SK-N-SH (cell line): Measurements from ENCODE around the gene CEP250. TPM values are rescaled to one million over a fixed set of nuclear protein-coding genes. Genes with fewer than 3 reads are reported as not detected.
A peak's percentile ranks its signal among the peaks of the same experiment; 100 is the strongest.
"Not testable (repeated sequence)": the region's sequence is repeated elsewhere in the genome, so short reads cannot be mapped to it uniquely, and the experiment has no call there.

Experiments
- CTCF ChIA-PET: fragments of 300-600, 350-600 bp; formaldehyde crosslinking; extraction: SDS; loops from one replicate; lab custom pipeline; 2021; lab: Yijun Ruan, JAX
- POLR2A ChIA-PET: fragments of 350-600 bp; sonication (Branson Sonifier 250); formaldehyde crosslinking; extraction: SDS; loops from one replicate; lab custom pipeline; 2020; ENCODE audit warnings: antibody characterized with exemption, inconsistent platforms; lab: Yijun Ruan, JAX
- DNase-seq: peaks from one replicate; pipeline ENCODE4 v3.0.0; 2012
- H2AFZ ChIP-seq: fragments of 200-600 bp; sonication (generic); 2 replicates; pipeline ENCODE4 v1.8.1; 2016; ENCODE audit warnings: antibody characterized with exemption, mild to moderate bottlenecking, low read depth
- H3F3A ChIP-seq: fragments of 200-600 bp; sonication (generic); replicated peaks from 2 replicates; pipeline ENCODE3; 2016; ENCODE audit warnings: antibody characterized with exemption, mild to moderate bottlenecking; ENCODE audit not compliant: insufficient read depth
- H3K27ac ChIP-seq, 2 experiments: fragments of 200-500 bp in 1 of 2; fragments of 200-600 bp in 1 of 2; sonication (Bioruptor generic) in 1 of 2; sonication (generic), shearing (Covaris generic) in 1 of 2; 2 replicates each; pipeline versions ENCODE4 v1.5.1 to v1.6.1; 2014 to 2016; ENCODE audit warnings: low read depth in 2 of 2, inconsistent platforms in 1 of 2, low read length in 1 of 2, mild to moderate bottlenecking in 1 of 2, mixed read lengths in 1 of 2
- H3K27me3 ChIP-seq: fragments of 200-600 bp; sonication (generic), shearing (Covaris generic); 2 replicates; pipeline ENCODE4 v1.6.1; 2016; ENCODE audit warnings: mixed run types; ENCODE audit not compliant: insufficient read depth
- H3K36me3 ChIP-seq, 2 experiments: fragments of 200-500 bp in 1 of 2; fragments of 200-600 bp in 1 of 2; sonication (Bioruptor generic) in 1 of 2; sonication (generic) in 1 of 2; replicated peaks in 1 of 2; 2 replicates each; pipeline versions ENCODE3 to v1.5.1; 2014 to 2016; ENCODE audit warnings: low read length in 1 of 2, mild to moderate bottlenecking in 1 of 2; ENCODE audit not compliant: insufficient read depth in 2 of 2, control insufficient read depth in 1 of 2
- H3K4me1 ChIP-seq, 2 experiments: fragments of 200-500 bp in 1 of 2; fragments of 200-600 bp in 1 of 2; sonication (Bioruptor generic) in 1 of 2; sonication (generic), shearing (Covaris generic) in 1 of 2; 2 replicates each; pipeline versions ENCODE4 v1.5.1 to v1.6.1; 2014 to 2016; ENCODE audit warnings: low read depth in 1 of 2, low read length in 1 of 2, mixed run types in 1 of 2; ENCODE audit not compliant: insufficient read depth in 2 of 2, control insufficient read depth in 1 of 2
- H3K4me2 ChIP-seq: fragments of 200-600 bp; sonication (generic), shearing (Covaris generic); 2 replicates; pipeline ENCODE4 v1.6.1; 2017; ENCODE audit warnings: mixed run types
- H3K4me3 ChIP-seq, 2 experiments: fragments of 200-500 bp in 1 of 2; fragments of 200-600 bp in 1 of 2; sonication (Bioruptor generic) in 1 of 2; sonication (generic), shearing (Covaris generic) in 1 of 2; 2 replicates each; pipeline versions ENCODE4 v1.5.1 to v1.8.1; 2014 to 2016; ENCODE audit warnings: low read depth in 2 of 2, inconsistent platforms in 1 of 2, low read length in 1 of 2, mild to moderate bottlenecking in 1 of 2, mixed read lengths in 1 of 2, moderate library complexity in 1 of 2
- H3K79me2 ChIP-seq: fragments of 200-600 bp; sonication (generic); 2 replicates; pipeline ENCODE4 v1.8.1; 2017; ENCODE audit warnings: mild to moderate bottlenecking; ENCODE audit not compliant: insufficient read depth
- H3K9ac ChIP-seq: fragments of 200-600 bp; sonication (generic); 2 replicates; pipeline ENCODE4 v1.6.1; 2017; ENCODE audit warnings: mixed run types
- H3K9me2 ChIP-seq: fragments of 200-600 bp; sonication (generic); 2 replicates; pipeline ENCODE4 v1.6.1; 2017; ENCODE audit warnings: mixed run types
- H3K9me3 ChIP-seq: fragments of 200-600 bp; sonication (generic); 2 replicates; pipeline ENCODE4 v1.6.1; 2017; ENCODE audit warnings: mixed run types, mild to moderate bottlenecking, moderate library complexity
- H4K20me1 ChIP-seq: fragments of 200-600 bp; sonication (generic); 2 replicates; pipeline ENCODE4 v1.6.1; 2017; ENCODE audit warnings: mild to moderate bottlenecking, mixed run types; ENCODE audit not compliant: insufficient read depth
- CHD2 ChIP-seq: fragments of 150-350 bp; IDR thresholded peaks from 2 replicates; pipeline ENCODE4 v1.6.1; 2018; ENCODE audit warnings: low read length; ENCODE audit not compliant: partially characterized antibody
- EP300 ChIP-seq, 2 experiments: IDR thresholded peaks; 2 replicates each; pipeline versions ENCODE4 v1.4.0 to v1.6.1; 2012; ENCODE audit warnings: borderline replicate concordance in 1 of 2, low read depth in 1 of 2, low read length in 1 of 2
- GATA2 ChIP-seq: sonication (generic); formaldehyde crosslinking; IDR thresholded peaks from 2 replicates; pipeline ENCODE4 v1.5.0; 2020; ENCODE audit warnings: mild to moderate bottlenecking, missing genetic modification reagents
- JUND ChIP-seq: IDR thresholded peaks from 2 replicates; pipeline ENCODE4 v1.4.0; 2012
- MXI1 ChIP-seq: IDR thresholded peaks from 2 replicates; pipeline ENCODE4 v1.6.1; 2012; ENCODE audit warnings: mild to moderate bottlenecking, low read depth, low read length, improper control_type of control experiment
- RCOR1 ChIP-seq: fragments of 150-350 bp; IDR thresholded peaks from 2 replicates; pipeline ENCODE4 v1.6.1; 2017; ENCODE audit warnings: antibody characterized with exemption, low read length
- TAF1 ChIP-seq: IDR thresholded peaks from 2 replicates; pipeline ENCODE4 v1.6.1; 2012; ENCODE audit warnings: low read depth, mild to moderate bottlenecking, low read length, moderate library complexity, borderline replicate concordance
- WGBS: methylation state at CpG from one replicate; pipeline ENCODE4 v1.1.6; 2017; ENCODE audit warnings: low lambda C conversion rate; 5-methylcytosine and 5-hydroxymethylcytosine counted together
- polyA plus RNA-seq, 3 experiments: library from polyadenylated mRNA; depleted of rRNA; stranded (reverse); fragments of >200 nt; gene quantifications; 2 replicates each; pipeline ENCODE4 v1.2.3, GENCODE V29; 2012

Gene CEP250
- polyA plus RNA-seq, 1 of the 3 experiments (the other 2 are of a cell fraction): 13.3 TPM

DNA sequence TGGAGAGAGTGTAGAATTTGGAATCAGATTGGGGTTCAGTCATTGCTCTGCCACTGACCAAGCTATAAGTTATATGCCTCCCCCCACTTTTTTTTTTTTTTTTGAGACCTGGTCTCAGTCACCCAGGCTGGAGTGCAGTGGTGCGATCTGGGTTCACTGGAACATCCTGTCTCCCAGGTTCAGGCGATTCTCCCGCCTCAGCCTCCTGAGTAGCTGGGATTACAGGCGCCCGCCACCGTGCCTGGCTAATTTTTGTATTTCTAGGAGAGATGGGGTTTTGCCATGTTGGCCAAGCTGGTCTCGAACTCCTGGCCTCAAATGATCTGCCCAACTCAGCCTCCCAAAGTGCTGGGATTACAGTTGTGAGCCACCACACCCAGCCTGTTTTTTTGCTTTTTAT lies 1.3 kb downstream of the CEP250 start:
- H3K9ac ChIP-seq, DNase-seq, H3K9me3 ChIP-seq, H3K27me3 ChIP-seq, H2AFZ ChIP-seq, H3K9me2 ChIP-seq, H3K4me3 ChIP-seq, POLR2A ChIA-PET, H3K27ac ChIP-seq, H4K20me1 ChIP-seq: not testable (repeated sequence)
- H3K79me2 ChIP-seq: peaks cover 48% of the 10 kb centered on the region
- peaks cover 11% of the 10 kb centered on the region for H3F3A ChIP-seq
- 96% methylated on average over 7 of the region's 7 CpGs for WGBS
- CTCF ChIA-PET: interaction anchor here (1.0 to 5.9 kb wide), 5 partner anchors 9 to 187 kb away, joined by 3 to 52 read pairs (median 4); no protein-coding TSS in a partner anchor
- peaks cover 6 to 13% of the 10 kb centered on the region in 2 experiments for H3K36me3 ChIP-seq
- H3K4me1 ChIP-seq: peaks cover 4 to 32% of the 10 kb centered on the region in 2 experiments; a peak in 3 of 4 replicates
- H3K4me2 ChIP-seq: peak overlapping the region; percentile 85

- peaks cover 48% of the 10 kb centered on the region for H3K79me2 ChIP-seq
- H3K27me3 ChIP-seq, H3K9ac ChIP-seq, H3K9me2 ChIP-seq, H4K20me1 ChIP-seq, H3K4me3 ChIP-seq, DNase-seq, H3K9me3 ChIP-seq, H2AFZ ChIP-seq: not testable (repeated sequence)
- peaks cover 6 to 21% of the 10 kb centered on the region in 2 experiments for H3K36me3 ChIP-seq
- POLR2A ChIA-PET: interaction anchor here (1.2 kb wide), 1 partner anchor 158 kb away, joined by 3 read pairs; the partner anchor contains the start of gene SPAG4
- peak overlapping the region; percentile 35; the same call in 1 of the 2 replicates for H3K4me2 ChIP-seq
- peaks cover 4 to 32% of the 10 kb centered on the region in 2 experiments; a peak in 3 of 4 replicates for H3K4me1 ChIP-seq
- CTCF ChIA-PET: interaction anchor here (0.9 to 5.9 kb wide), 5 partner anchors 9 to 188 kb away, joined by 3 to 52 read pairs (median 4); no protein-coding TSS in a partner anchor
- H3F3A ChIP-seq: peaks cover 11% of the 10 kb centered on the region
- peak overlapping the region in 1 of 2 experiments; percentile 79; a peak in 1 of 4 replicates for H3K27ac ChIP-seq
- 59% methylated on average over 2 of the region's 2 CpGs for WGBS
Observed at GRCh38 chr20:35457539-35457938, 2.1 kb downstream of the CEP250 start.

DNA sequence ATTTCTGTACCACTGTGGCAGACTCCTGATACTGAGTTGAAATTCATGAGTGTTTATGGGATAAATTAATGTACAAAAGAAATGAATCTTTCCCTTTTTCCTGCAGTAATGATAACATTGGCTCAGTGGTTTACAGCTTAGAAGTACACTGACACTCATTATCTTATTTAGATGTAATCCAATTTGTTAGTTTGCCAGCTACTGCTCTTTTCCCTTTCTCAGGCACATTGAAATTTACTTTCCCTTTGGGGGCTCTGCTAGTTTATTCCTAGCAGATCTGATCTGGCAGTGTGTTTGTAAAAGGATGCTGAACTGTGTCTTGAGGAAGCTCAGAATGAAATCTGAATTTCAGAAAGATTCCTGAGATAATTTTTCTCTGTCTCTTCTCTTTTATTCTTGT lies 3.0 kb downstream of the CEP250 start:
- Histone ChIP-seq H3K27ac (peak overlapping the region in 1 of 2 experiments; percentile 79; a peak in 2 of 4 replicates), H3K9ac (no peak overlapping the region), H3K9me3 (no peaks in the 10 kb centered on the region), H4K20me1 (no peaks in the 10 kb centered on the region), H3K4me3 (no peak overlapping the region), H3K36me3 (peaks cover 9 to 25% of the 10 kb centered on the region in 2 experiments), H3F3A (peaks cover 11% of the 10 kb centered on the region), H3K4me1 (peaks cover 4 to 32% of the 10 kb centered on the region in 2 experiments; a peak in 3 of 4 replicates), H3K79me2 (peaks cover 48% of the 10 kb centered on the region), H2AFZ (no peak overlapping the region), H3K27me3 (no peaks in the 10 kb centered on the region), H3K9me2 (no peaks in the 10 kb centered on the region), H3K4me2 (no peak overlapping the region)
- DNase-seq: peak; percentile 44
- peak; percentile 73 for TF ChIP-seq RCOR1
- TF ChIP-seq EP300 (IDR thresholded peaks at IDR 0.05; ENCODE audit: borderline replicate concordance in 1 of 2, low read depth in 1 of 2, low read length in 1 of 2): peak in 1 of 2 experiments; percentile 53; a peak in 1 of 4 replicates
- peak; percentile 27; the same call in 1 of the 2 replicates for TF ChIP-seq MXI1
- TF ChIP-seq TAF1: no peak
- TF ChIP-seq JUND: no peak
- TF ChIP-seq CHD2: peak; percentile 61
- peak; percentile 73; the same call in 1 of the 2 replicates for TF ChIP-seq GATA2
- ChIA-PET CTCF (interaction anchor here (1.1 to 1.6 kb wide), 2 partner anchors 8 to 11 kb away, joined by 4 to 5 read pairs; no protein-coding TSS in a partner anchor), POLR2A (interaction anchor here (1.2 kb wide), 1 partner anchor 157 kb away, joined by 3 read pairs; the partner anchor contains the start of gene SPAG4)
